DOHH2 (cell line): ENCODE measurements around the gene CHMP6.

Source experiments
- CTCF ChIP-seq: fragments of 200-600 bp; sonication (generic); IDR thresholded peaks from one replicate; pipeline ENCODE4 v1.5.1; 2014; ENCODE audit warnings: antibody characterized with exemption, mild to moderate bottlenecking, low read depth, low read length; ENCODE audit not compliant: poor library complexity, severe bottlenecking
- EZH2phosphoT487 ChIP-seq: fragments of 200-600 bp; sonication (generic); IDR thresholded peaks from 2 replicates; pipeline ENCODE4 v1.6.1; 2017; ENCODE audit warnings: borderline replicate concordance, mild to moderate bottlenecking, antibody characterized with exemption, low read length, moderate library complexity, mixed read lengths

GRCh38 chr17:80979547-80980378, 11.9 kb upstream of the CHMP6 start:
- no peak for TF ChIP-seq CTCF
- TF ChIP-seq EZH2phosphoT487, result no peak
